ENCODE measurements around the gene CERKL. TPM values are rescaled to one million over a fixed set of nuclear protein-coding genes. Genes with fewer than 3 reads are reported as not detected.

CERKL gene
- total and polyA plus RNA-seq, 12 donors = 0.03 TPM; not detected in 11

- WGBS, 4 donors = 1 to 4% (median 3%) methylated on average over 32 to 45 of the region's 45 CpGs
- no peak within 1 kb of the TSS for H3K4me3 ChIP-seq
- intact Hi-C loops (cut with DNase I) = no loop called here
- H3K4me1 ChIP-seq (replicated peaks in 1 of 2) = peaks cover 0 to 4% of the 10 kb centered on the region in 2 donors
- DNase-seq = no peak
- no peak for TF ChIP-seq POLR2A (IDR thresholded peaks at IDR 0.05)
- TF ChIP-seq, protein P1, sequence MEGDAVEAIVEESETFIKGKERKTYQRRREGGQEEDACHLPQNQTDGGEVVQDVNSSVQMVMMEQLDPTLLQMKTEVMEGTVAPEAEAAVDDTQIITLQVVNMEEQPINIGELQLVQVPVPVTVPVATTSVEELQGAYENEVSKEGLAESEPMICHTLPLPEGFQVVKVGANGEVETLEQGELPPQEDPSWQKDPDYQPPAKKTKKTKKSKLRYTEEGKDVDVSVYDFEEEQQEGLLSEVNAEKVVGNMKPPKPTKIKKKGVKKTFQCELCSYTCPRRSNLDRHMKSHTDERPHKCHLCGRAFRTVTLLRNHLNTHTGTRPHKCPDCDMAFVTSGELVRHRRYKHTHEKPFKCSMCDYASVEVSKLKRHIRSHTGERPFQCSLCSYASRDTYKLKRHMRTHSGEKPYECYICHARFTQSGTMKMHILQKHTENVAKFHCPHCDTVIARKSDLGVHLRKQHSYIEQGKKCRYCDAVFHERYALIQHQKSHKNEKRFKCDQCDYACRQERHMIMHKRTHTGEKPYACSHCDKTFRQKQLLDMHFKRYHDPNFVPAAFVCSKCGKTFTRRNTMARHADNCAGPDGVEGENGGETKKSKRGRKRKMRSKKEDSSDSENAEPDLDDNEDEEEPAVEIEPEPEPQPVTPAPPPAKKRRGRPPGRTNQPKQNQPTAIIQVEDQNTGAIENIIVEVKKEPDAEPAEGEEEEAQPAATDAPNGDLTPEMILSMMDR (IDR thresholded peaks at IDR 0.05) = no peak
- no peak within 1 kb of the TSS for H3K27ac ChIP-seq
- no peaks in the 10 kb centered on the region for H3K9me3 ChIP-seq (replicated peaks in 1 of 3)
- no peaks in the 10 kb centered on the region for H3K36me3 ChIP-seq (replicated peaks in 1 of 2)
- H3K27me3 ChIP-seq = peaks cover 77% of the 10 kb centered on the region
These were observed 23.4 kb upstream of the CERKL start, which contains the start of gene NEUROD1 for GRCh38 chr2:181680055-181680936. NEUROD1 (minus strand) TSS chr2:181680517; CDS start chr2:181678860, 1,657 bp downstream.

- Histone ChIP-seq H3K9me3 (replicated peaks in 1 of 3) (no peaks in the 10 kb centered on the region), H3K27me3 (peaks cover 70% of the 10 kb centered on the region), H3K36me3 (replicated peaks in 1 of 2) (no peaks in the 10 kb centered on the region), H3K4me1 (replicated peaks in 1 of 2) (peaks cover 0 to 4% of the 10 kb centered on the region in 2 donors), H3K4me3 (no peak overlapping the region), H3K27ac (no peak overlapping the region)
- intact Hi-C loops (cut with DNase I) = no loop called here
- no peak for TF ChIP-seq POLR2A (IDR thresholded peaks at IDR 0.05)
- TF ChIP-seq, protein P1 (IDR thresholded peaks at IDR 0.05) = no peak
- WGBS, 4 donors = 2 to 10% (median 4%) methylated on average over 20 of the region's 20 CpGs
- DNase-seq = no peak
These were observed 22.7 kb upstream of the CERKL start for GRCh38 chr2:181679544-181679979.

DNA sequence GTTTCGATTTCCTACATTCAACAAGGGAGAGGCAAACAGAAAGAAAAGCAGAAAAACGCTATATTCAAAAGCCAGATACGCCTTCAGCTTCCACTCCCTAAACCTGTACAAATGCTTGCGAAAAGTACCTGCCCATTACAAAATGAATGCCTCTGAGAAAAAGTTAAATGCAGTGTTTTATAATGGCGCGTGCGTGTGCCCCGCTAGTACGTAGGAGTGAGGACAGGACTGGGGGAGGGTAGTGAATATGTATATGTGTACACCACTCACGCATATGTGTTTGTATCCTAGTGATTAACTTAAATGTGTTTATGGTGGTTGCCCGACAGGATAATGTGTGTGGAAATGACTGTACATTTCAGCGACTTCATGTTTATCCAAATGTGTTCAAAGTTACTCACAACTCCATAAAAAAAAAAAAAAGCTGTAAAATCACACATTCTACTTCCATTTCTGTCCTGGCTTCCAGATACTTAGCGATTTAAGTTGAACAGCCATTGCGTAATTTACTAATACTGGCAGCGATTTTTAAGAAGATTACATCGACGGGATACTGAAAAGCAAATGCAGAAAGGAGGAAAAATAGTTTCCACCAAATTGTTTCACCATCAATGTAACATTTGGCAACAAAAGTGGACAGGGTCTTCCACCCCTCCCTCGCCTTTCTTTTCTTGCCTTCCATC is 22.1 kb upstream of the CERKL start:
- H3K27me3 ChIP-seq = peaks cover 64% of the 10 kb centered on the region
- no peak overlapping the region for H3K27ac ChIP-seq
- WGBS, 4 donors = 10 to 20% (median 15%) methylated on average over 18 of the region's 18 CpGs

More for the DNA sequence above, 22.1 kb upstream of the CERKL start:
- peaks cover 0 to 4% of the 10 kb centered on the region in 2 donors for H3K4me1 ChIP-seq (replicated peaks in 1 of 2)
- no peaks in the 10 kb centered on the region for H3K36me3 ChIP-seq (replicated peaks in 1 of 2)
- no peak for DNase-seq
- H3K4me3 ChIP-seq = no peak overlapping the region
- intact Hi-C loops (cut with DNase I) = no loop called here
- H3K9me3 ChIP-seq (replicated peaks in 1 of 3) = no peaks in the 10 kb centered on the region
- TF ChIP-seq, protein P1 (IDR thresholded peaks at IDR 0.05) = no peak
- TF ChIP-seq POLR2A (IDR thresholded peaks at IDR 0.05) = no peak
